Measurements from ENCODE around the gene YWHAB.

GRCh38 chr20:44856442-44856841, 29.1 kb upstream of the YWHAB start:
- TF ChIP-seq TP53 (CRISPR knock-in tag; IDR thresholded peaks at IDR 0.05) (no peak), TEAD4 (CRISPR knock-in tag; IDR thresholded peaks at IDR 0.05) (no peak), CTCF (IDR thresholded peaks at IDR 0.05) (no peak), SMAD4 (CRISPR knock-in tag; IDR thresholded peaks at IDR 0.05) (no peak), MXD4 (CRISPR knock-in tag; IDR thresholded peaks at IDR 0.05; ENCODE audit: borderline replicate concordance) (no peak), CREB1 (CRISPR knock-in tag; IDR thresholded peaks at IDR 0.05) (no peak)

Measured in WTC11 (cell line).